HEK293T (cell line): ENCODE data around the gene KRT20.

ENCODE experiments used
- CTCF ChIA-PET: fragments of 350-600 bp; formaldehyde crosslinking; extraction: SDS; loops from one replicate; lab custom pipeline; 2021; ENCODE audit warnings: antibody characterized with exemption, inconsistent platforms; lab: Yijun Ruan, JAX
- POLR2A ChIA-PET: fragments of 350-600 bp; formaldehyde crosslinking; extraction: SDS; loops from one replicate; lab custom pipeline; 2020; ENCODE audit warnings: antibody characterized with exemption, inconsistent platforms; lab: Yijun Ruan, JAX
- DNase-seq: peaks from one replicate; pipeline ENCODE4 v3.0.0; 2012; ENCODE audit warnings: mixed read lengths; ENCODE audit errors: extremely low spot score
- ARNT ChIP-seq: fragments of 450-650 bp; IDR thresholded peaks from 2 replicates; pipeline ENCODE4 v1.6.1; 2017; ENCODE audit warnings: mild to moderate bottlenecking
- BHLHE40 ChIP-seq: fragments of 450-650 bp; IDR thresholded peaks from 2 replicates; pipeline ENCODE4 v1.6.1; 2016; ENCODE audit warnings: mild to moderate bottlenecking, moderate library complexity, borderline replicate concordance
- CTBP1 ChIP-seq: fragments of 450-650 bp; IDR thresholded peaks from 2 replicates; pipeline ENCODE4 v1.6.1; 2016; ENCODE audit warnings: borderline replicate concordance
- ELF4 ChIP-seq: fragments of 450-650 bp; IDR thresholded peaks from 2 replicates; pipeline ENCODE4 v1.6.1; 2017; ENCODE audit warnings: antibody characterized with exemption
- FOXA1 ChIP-seq: fragments of 450-650 bp; IDR thresholded peaks from 2 replicates; pipeline ENCODE4 v1.6.1; 2016; ENCODE audit warnings: mild to moderate bottlenecking
- FOXK2 ChIP-seq: fragments of 450-650 bp; IDR thresholded peaks from 2 replicates; pipeline ENCODE4 v1.6.1; 2016; ENCODE audit warnings: mild to moderate bottlenecking
- FOXM1 ChIP-seq: fragments of 450-650 bp; IDR thresholded peaks from 2 replicates; pipeline ENCODE4 v1.6.1; 2017; ENCODE audit warnings: mild to moderate bottlenecking, borderline replicate concordance
- HDGF ChIP-seq: fragments of 450-650 bp; IDR thresholded peaks from 2 replicates; pipeline ENCODE4 v1.6.1; 2017; ENCODE audit warnings: antibody characterized with exemption, borderline replicate concordance
- L3MBTL2 ChIP-seq: fragments of 450-650 bp; conservative IDR thresholded peaks from 2 replicates; pipeline ENCODE4 v1.6.1; 2016; ENCODE audit warnings: mild to moderate bottlenecking
- LEF1 ChIP-seq: fragments of 450-650 bp; IDR thresholded peaks from 2 replicates; pipeline ENCODE4 v1.6.1; 2017; ENCODE audit warnings: mild to moderate bottlenecking, borderline replicate concordance
- NFRKB ChIP-seq: fragments of 450-650 bp; IDR thresholded peaks from 2 replicates; pipeline ENCODE4 v1.6.1; 2016; ENCODE audit warnings: mild to moderate bottlenecking, moderate library complexity
- PKNOX1 ChIP-seq: fragments of 450-650 bp; IDR thresholded peaks from 2 replicates; pipeline ENCODE4 v1.6.1; 2016
- SP1 ChIP-seq: fragments of 450-650 bp; IDR thresholded peaks from 2 replicates; pipeline ENCODE4 v1.6.1; 2017
- SUZ12 ChIP-seq: fragments of 450-650 bp; IDR thresholded peaks from 2 replicates; pipeline ENCODE4 v1.6.1; 2016; ENCODE audit warnings: mild to moderate bottlenecking
- TARDBP ChIP-seq: fragments of 450-650 bp; IDR thresholded peaks from 2 replicates; pipeline ENCODE4 v1.6.1; 2016
- ZNF384 ChIP-seq: fragments of 450-650 bp; IDR thresholded peaks from 2 replicates; pipeline ENCODE4 v1.6.1; 2016

KRT20 gene

DNA sequence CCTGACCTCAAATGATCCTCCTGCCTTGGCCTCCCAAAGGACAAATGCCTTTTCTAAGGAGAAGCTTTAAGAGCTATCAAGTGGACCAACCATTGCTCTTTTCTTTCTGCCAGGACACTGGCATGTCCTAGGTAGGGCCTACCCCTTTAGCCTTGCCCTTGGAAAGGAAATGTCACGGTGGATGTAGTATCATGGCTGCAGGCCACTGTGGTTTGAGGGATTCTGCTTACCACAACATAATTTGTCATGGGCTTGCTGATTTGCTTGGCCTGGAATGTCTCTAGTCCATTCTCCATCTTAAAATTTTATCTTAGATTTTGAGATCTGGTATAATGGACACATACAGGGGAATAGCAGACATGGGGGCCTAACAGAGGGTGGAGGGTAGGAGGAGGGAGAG is 6.0 kb downstream of the KRT20 start:
- ChIA-PET POLR2A (no interaction called here), CTCF (interaction anchor here (0.7 kb wide), 1 partner anchor 26 kb away, joined by 4 read pairs; no protein-coding TSS in a partner anchor)
- TF ChIP-seq CTBP1 (no peak), L3MBTL2 (no peak), FOXM1 (no peak), ZNF384 (no peak), SUZ12 (no peak), BHLHE40 (no peak), TARDBP (no peak), NFRKB (no peak), ARNT (no peak), ELF4 (no peak), HDGF (no peak), PKNOX1 (no peak), FOXA1 (no peak), FOXK2 (no peak), SP1 (no peak), LEF1 (no peak)
- no peak for DNase-seq

GRCh38 chr17:40878044-40878443 is 7.0 kb downstream of the KRT20 start:
- ChIA-PET POLR2A (interaction anchor here (0.7 kb wide), 1 partner anchor 59 kb away, joined by 3 read pairs; no protein-coding TSS in a partner anchor), CTCF (no interaction called here)
- DNase-seq, result no peak
- TF ChIP-seq ARNT (no peak), ZNF384 (no peak), HDGF (no peak), SUZ12 (no peak), FOXM1 (no peak), ELF4 (no peak), PKNOX1 (no peak), TARDBP (no peak), BHLHE40 (no peak), L3MBTL2 (no peak), FOXA1 (no peak), FOXK2 (no peak), CTBP1 (no peak), NFRKB (no peak), SP1 (no peak), LEF1 (no peak)

GRCh38 chr17:40873801-40874200 is 11.2 kb downstream of the KRT20 start:
- CTCF ChIA-PET, result interaction anchor here (0.6 to 0.9 kb wide), 3 partner anchors 12 to 209 kb away, joined by 3 to 5 read pairs (median 4); partner anchors contain the start of gene KRT222
- no peak for TF ChIP-seq LEF1
- no peak for TF ChIP-seq L3MBTL2
- TF ChIP-seq SUZ12, result no peak
- TF ChIP-seq FOXK2, result no peak
- no peak for TF ChIP-seq ELF4
- no peak for TF ChIP-seq TARDBP
- TF ChIP-seq CTBP1, result no peak
- TF ChIP-seq HDGF, result no peak
- no peak for TF ChIP-seq BHLHE40
- TF ChIP-seq NFRKB, result no peak
- no peak for TF ChIP-seq FOXM1
- no peak for TF ChIP-seq SP1
- no peak for TF ChIP-seq FOXA1
- no peak for TF ChIP-seq ARNT
- TF ChIP-seq PKNOX1, result no peak
- no peak for TF ChIP-seq ZNF384
- DNase-seq, result no peak
- POLR2A ChIA-PET, result no interaction called here

DNA sequence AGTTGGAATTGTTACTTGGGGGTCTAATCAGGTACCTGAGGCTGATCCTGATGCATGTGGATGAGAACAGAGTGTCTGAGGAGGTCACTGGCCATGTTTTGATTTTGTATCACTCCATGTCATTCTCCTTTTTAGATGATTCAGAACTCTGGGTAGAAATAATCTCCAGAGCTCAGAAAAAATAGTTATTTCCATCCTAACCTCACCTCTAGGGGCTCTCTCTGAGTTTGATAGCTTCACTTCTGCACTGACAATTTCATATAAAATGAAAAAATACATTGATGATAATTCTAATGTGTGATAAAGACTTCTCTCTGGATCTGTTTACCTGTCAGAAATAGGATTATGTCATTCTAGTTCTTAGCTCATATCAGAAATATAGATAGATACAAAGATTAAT is 11.8 kb downstream of the KRT20 start:
- TF ChIP-seq HDGF, result no peak
- POLR2A ChIA-PET, result no interaction called here
- DNase-seq, result no peak
- CTCF ChIA-PET, result interaction anchor here (0.6 to 0.9 kb wide), 3 partner anchors 13 to 208 kb away, joined by 3 to 5 read pairs (median 4); partner anchors contain the start of gene KRT222

DNA sequence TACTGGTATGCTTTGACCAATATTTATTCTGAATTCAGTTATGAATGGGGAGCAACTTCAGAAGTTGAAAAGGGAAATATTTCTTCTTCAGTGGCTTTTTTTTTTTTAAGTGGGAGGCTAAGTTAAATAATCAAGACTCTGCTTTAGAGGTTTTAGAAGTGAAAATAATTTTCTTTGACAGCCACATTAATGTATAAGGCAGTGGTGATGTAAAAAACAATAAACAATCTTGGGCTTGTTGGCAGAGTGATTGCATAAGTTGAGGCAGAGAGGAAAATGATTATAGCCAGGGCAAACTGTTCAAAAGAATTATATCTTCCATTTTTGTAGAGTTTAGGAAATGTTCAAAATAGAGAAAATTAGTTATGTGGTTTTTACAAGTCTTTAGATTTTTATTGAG is 12.6 kb downstream of the KRT20 start:
- TF ChIP-seq FOXM1 (no peak), L3MBTL2 (no peak), LEF1 (no peak), TARDBP (no peak), PKNOX1 (no peak), SP1 (no peak), CTBP1 (no peak), NFRKB (no peak), ZNF384 (no peak), FOXA1 (no peak), BHLHE40 (no peak), FOXK2 (no peak), HDGF (no peak), ARNT (no peak), ELF4 (no peak), SUZ12 (no peak)
- CTCF ChIA-PET, result no interaction called here
- POLR2A ChIA-PET, result no interaction called here
- DNase-seq, result no peak

GRCh38 chr17:40871316-40871715 is 13.7 kb downstream of the KRT20 start:
- ChIA-PET CTCF (interaction anchor here (0.6 kb wide), 1 partner anchor 720 kb away, joined by 3 read pairs; no protein-coding TSS in a partner anchor), POLR2A (no interaction called here)
- DNase-seq, result no peak
- TF ChIP-seq FOXM1 (no peak), BHLHE40 (no peak), NFRKB (no peak), FOXK2 (no peak), LEF1 (no peak)
